AG09309 (cell line): ENCODE measurements around the gene ELANE.

Experiments used
- DNase-seq: peaks from one replicate; pipeline ENCODE4 v3.0.0-alpha.2; 2010; ENCODE audit warnings: low read depth
- H3K4me3 ChIP-seq: 2 replicates; pipeline ENCODE4 v1.5.1; 2011; ENCODE audit warnings: mild to moderate bottlenecking, low read depth, low read length, moderate library complexity; ENCODE audit not compliant: control insufficient read depth
- TF ChIP-seq, protein P1 (sequence below): IDR thresholded peaks from 2 replicates; pipeline ENCODE4 v1.5.1; 2011; ENCODE audit warnings: mild to moderate bottlenecking, low read depth, low read length, inconsistent platforms; ENCODE audit not compliant: insufficient read depth, control insufficient read depth; ENCODE audit errors: missing control alignments

ELANE gene

GRCh38 chr19:810883-811489 is 41.1 kb upstream of the ELANE start:
- H3K4me3 ChIP-seq, result no peak overlapping the region
- no peak for DNase-seq
- TF ChIP-seq, protein P1, sequence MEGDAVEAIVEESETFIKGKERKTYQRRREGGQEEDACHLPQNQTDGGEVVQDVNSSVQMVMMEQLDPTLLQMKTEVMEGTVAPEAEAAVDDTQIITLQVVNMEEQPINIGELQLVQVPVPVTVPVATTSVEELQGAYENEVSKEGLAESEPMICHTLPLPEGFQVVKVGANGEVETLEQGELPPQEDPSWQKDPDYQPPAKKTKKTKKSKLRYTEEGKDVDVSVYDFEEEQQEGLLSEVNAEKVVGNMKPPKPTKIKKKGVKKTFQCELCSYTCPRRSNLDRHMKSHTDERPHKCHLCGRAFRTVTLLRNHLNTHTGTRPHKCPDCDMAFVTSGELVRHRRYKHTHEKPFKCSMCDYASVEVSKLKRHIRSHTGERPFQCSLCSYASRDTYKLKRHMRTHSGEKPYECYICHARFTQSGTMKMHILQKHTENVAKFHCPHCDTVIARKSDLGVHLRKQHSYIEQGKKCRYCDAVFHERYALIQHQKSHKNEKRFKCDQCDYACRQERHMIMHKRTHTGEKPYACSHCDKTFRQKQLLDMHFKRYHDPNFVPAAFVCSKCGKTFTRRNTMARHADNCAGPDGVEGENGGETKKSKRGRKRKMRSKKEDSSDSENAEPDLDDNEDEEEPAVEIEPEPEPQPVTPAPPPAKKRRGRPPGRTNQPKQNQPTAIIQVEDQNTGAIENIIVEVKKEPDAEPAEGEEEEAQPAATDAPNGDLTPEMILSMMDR, result no peak

GRCh38 chr19:811506-812048 is 40.5 kb upstream of the ELANE start:
- no peak overlapping the region for H3K4me3 ChIP-seq
- no peak for DNase-seq
- TF ChIP-seq, protein P1, result no peak

DNA sequence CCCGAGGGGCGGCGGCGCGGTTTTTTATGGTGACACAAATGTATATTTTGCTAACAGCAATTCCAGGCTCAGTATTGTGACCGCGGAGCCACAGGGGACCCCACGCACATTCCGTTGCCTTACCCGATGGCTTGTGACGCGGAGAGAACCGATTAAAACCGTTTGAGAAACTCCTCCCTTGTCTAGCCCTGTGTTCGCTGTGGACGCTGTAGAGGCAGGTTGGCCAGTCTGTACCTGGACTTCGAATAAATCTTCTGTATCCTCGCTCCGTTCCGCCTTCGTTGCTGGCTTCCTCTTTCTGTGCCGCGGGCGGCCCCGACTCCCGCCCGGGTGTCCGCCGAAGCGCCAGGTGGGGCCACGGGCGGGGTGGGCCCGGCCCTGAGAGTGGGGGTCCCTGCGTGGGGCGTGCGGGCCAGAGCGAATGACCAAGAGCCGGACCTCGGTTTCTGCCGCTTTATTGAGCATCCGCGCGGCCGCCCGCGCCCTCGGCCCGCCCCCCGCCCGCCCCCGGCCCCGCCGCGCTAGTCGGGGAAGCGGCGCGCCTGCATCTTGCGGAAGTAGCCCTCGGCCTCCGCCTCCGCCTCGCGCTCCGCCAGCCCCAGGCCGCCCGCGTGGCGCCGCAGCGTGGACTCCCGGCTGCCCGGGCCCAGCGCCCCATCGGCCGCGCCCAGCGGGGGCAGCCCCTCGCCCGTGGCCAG is 39.9 kb upstream of the ELANE start:
- no peak for DNase-seq
- H3K4me3 ChIP-seq, result no peak overlapping the region
- TF ChIP-seq, protein P1, result no peak

DNA sequence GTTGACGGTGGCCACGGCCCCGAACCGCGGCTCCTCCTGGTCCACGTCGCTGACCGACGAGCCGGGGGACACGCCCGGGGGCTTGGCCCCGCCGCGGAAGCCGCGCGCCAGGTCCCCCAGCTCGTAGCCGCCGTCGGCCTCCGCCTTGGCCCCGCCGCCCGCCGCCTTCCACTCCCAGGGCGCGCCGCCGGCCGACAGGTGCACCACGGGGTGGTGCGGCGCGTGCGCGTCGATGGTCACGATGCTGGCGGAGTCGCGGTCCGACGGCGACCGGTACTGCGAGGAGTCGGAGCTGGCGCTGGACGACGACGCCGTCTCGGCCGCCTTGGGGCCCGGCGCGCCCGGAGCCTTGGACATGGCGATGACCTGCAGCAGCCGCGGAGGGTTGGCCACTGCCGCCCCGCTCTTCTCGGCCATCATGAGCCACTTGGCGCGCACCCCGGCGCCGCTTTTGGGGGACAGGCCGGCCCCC is 39.3 kb upstream of the ELANE start:
- TF ChIP-seq, protein P1, result no peak
- DNase-seq, result no peak
- no peak overlapping the region for H3K4me3 ChIP-seq

DNA sequence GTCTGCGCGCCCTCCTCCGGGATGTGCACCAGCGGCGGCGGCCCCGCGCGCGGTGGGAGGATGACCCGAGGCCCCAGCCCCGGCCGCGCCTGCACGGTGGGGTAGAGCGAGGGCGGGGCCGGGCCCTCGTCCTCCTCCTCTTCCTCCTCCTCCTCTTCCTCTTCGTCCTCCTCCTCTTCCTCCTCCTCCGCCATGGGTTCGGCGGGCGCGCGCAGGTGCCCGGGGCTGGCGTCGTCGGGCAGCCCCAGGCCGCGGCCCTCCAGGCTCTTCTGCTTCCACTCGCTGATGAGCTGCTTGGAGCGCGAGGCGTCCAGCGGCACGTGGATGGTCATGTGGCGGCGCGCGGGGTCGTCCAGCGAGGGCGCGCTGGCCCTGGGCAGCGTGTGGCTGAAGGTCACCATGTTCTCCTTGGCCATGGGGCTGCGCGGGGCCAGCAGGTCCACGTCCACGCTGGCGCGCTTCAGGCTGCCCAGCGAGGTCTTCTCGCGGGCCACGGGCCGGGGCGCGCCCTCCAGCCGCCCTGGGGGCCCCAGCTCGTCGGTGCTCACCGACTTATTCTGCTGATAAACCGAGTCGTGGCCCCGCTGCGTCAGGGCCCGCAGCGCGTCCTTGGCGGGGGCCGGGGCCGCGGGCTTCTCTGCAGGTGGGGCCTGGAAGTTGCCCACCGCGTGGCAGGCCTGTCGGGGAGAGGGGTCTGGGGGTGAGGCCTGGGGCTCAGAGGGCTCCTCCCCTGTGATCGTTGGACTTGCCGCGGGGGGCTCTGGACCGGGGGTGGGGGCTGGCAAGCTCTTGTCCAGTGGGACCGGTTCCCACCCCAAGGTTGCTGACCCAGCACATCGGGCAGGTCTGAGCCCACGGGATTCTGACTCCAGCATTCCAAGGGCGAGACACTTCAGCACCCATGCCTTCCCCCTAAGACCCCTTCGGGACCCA is 38.6 kb upstream of the ELANE start:
- H3K4me3 ChIP-seq, result no peak overlapping the region
- no peak for DNase-seq
- TF ChIP-seq, protein P1, result no peak
